ENCODE measurements around the gene TIMM44.
"Not testable (repeated sequence)": the region's sequence is repeated elsewhere in the genome, so short reads cannot be mapped to it uniquely, and the experiment has no call there.

Gene TIMM44

GRCh38 chr19:7919610-7920518, 23.6 kb downstream of the TIMM44 start, which contains the start of gene SNAPC2:
Gene SNAPC2 (plus strand): TSS chr19:7920338. CDS start chr19:7920367, 29 bp downstream.
- Mint-ChIP-seq H3K4me3 (peak within 1 kb of the TSS; percentile 83 to 90 (median 90)), H3K27me3 (ENCODE audit: low read depth) (peaks cover 44% of the 10 kb centered on the region), H3K9me3 (no peaks in the 10 kb centered on the region), H3K36me3 (ENCODE audit: low read depth) (no peaks in the 10 kb centered on the region), H3K27ac (peak within 1 kb of the TSS; percentile 89 to 94 (median 93)), H3K4me1 (peaks cover 20% of the 10 kb centered on the region)
- TF ChIP-seq CTCF (IDR thresholded peaks at IDR 0.05; ENCODE audit: unreplicated experiment in 3 of 3): no peak

DNA sequence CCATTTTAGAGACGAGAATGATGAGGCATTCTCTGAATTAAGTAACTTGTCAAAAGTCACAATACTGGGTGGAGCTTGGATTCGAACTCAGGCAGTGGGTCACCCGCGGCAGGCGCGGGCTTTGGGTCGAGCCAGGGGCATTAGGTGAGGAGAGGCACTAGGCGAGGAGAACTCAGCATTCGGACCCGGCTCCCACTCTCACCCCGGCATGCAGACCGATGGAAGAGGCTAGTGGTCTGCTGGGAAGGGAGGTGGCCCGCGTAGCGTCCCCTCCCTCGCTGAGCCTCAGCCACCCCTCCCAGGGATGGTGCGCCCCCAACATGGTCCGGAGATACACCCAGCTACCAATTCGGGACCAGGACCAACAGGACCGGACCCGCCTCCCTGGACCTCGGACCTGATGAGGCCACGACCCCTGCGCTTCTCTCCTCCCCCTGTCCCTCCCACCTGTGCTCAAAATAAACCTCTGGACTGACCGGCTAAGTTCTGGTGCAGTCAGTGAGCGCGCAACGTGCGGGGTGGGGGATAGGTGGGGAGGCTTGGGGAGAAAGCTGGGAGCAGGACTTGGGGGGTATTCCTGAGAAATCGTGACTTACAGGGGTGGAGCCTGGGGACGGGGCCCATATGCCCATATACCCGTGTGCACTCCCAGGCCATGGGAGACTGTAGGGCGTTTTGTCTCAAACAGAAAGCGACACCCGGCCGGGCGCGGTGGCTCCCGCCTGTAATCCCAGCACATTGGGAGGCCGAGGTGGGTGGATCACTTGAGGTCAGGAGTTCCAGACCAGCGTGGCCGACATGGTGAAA, 24.6 kb downstream of the TIMM44 start:
- H3K27ac Mint-ChIP-seq: no peak overlapping the region
- peak overlapping the region; percentile 83 to 90 (median 90) for H3K4me3 Mint-ChIP-seq
- no peaks in the 10 kb centered on the region for H3K9me3 Mint-ChIP-seq
- peaks cover 20% of the 10 kb centered on the region for H3K4me1 Mint-ChIP-seq
- no peaks in the 10 kb centered on the region for H3K36me3 Mint-ChIP-seq (ENCODE audit: low read depth)
- TF ChIP-seq CTCF (IDR thresholded peaks at IDR 0.05; ENCODE audit: unreplicated experiment in 3 of 3): no peak
- peaks cover 55% of the 10 kb centered on the region for H3K27me3 Mint-ChIP-seq (ENCODE audit: low read depth)

DNA sequence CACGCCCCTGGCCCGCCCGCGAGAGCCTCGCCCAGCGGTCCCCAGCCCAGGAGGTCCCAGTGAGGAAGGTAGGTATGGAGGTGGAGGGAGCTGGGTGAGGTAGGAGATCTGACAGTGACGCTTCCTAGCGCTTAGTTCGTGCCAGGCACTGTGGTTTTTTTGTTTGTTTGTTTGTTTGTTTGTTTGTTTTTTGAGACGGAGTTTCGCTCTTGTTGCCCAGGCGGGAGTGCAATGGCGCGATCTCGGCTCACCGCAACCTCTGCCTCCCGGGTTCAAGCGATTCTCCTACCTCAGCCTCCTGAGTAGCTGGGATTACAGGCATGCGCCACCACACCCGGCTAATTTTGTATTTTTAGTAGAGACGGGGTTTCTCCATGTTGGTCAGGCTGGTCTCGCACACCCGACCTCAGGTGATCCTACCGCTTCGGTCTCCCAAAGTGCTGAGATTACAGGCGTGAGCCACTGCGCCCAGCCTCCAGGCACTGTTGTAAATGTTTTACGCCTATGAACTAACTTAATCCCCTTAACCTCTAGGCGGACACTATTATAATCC, 25.3 kb downstream of the TIMM44 start:
- H3K27ac Mint-ChIP-seq; H3K36me3 Mint-ChIP-seq (ENCODE audit: low read depth); H3K9me3 Mint-ChIP-seq: not testable (repeated sequence)
- Mint-ChIP-seq H3K4me3 (peak overlapping the region; percentile 63 to 72 (median 66)), H3K4me1 (peaks cover 20% of the 10 kb centered on the region), H3K27me3 (ENCODE audit: low read depth) (peaks cover 59% of the 10 kb centered on the region)
- TF ChIP-seq CTCF (IDR thresholded peaks at IDR 0.05; ENCODE audit: unreplicated experiment in 3 of 3): peak in 2 of 3 experiments; percentile 1 to 7

DNA sequence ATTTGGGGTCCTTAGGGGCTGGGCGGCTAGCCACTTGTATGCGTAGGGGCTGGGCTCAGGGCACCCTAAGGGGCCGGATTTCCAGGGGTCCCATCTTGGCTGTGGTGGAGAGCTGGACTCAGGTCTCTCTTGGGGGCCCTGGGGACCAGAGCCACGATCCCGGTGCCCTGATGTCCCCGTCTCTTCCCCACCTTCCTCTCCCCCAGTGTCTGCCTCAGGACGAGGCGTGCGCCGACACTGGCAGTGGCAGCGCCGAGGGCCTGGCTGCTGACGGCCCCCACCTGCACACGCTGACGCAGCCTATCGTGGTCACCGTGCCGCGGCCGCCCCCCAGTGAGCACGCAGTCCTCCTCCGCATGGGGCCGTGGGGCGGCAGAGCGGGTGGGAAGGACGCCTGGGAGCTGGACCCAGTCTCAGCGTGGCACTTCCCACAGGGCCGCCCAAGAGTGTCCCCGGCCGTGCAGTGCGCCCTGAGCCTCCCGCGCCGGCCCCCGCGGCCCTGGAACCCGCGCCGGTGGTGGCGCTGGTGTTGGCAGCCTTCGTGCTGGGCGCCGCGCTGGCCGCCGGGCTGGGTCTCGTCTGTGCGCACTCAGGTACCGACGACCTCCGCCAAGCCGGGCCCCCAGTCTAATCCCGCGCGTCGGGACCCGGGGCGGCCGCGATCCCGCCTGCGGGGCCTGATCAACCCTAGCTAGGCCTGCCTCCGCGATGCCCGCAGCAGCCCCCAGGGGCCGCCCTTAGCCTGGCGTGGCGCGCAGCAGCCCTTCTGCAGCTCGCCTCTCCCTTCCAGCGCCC, 26.0 kb downstream of the TIMM44 start:
- TF ChIP-seq CTCF (IDR thresholded peaks at IDR 0.05; ENCODE audit: unreplicated experiment in 3 of 3): peak; percentile 63 to 67 (median 65)

DNA sequence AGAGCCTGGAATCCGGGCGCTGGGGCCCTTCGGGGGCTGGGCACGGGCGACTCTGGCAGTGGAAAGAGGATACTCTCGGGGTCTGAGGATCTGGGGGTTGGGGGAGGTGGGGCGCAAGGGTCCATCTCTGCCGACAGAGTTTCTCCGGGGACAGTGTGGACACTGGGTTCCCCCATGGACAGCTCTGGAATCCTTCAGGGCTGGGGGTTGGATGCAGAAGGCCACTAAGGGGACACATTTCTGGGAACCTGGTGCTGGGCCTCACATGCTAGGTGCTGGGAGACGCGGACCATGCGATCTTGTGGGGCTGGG, 26.6 kb downstream of the TIMM44 start:
- no peak overlapping the region for H3K27ac Mint-ChIP-seq
- TF ChIP-seq CTCF (IDR thresholded peaks at IDR 0.05; ENCODE audit: unreplicated experiment in 3 of 3): no peak
- H3K9me3 Mint-ChIP-seq: no peaks in the 10 kb centered on the region
- peaks cover 59% of the 10 kb centered on the region for H3K27me3 Mint-ChIP-seq (ENCODE audit: low read depth)
- peaks cover 20% of the 10 kb centered on the region for H3K4me1 Mint-ChIP-seq
- peak overlapping the region; percentile 78 to 82 (median 80) for H3K4me3 Mint-ChIP-seq
- H3K36me3 Mint-ChIP-seq (ENCODE audit: low read depth): peaks cover 8% of the 10 kb centered on the region

More for the DNA sequence above, 26.0 kb downstream of the TIMM44 start:
- no peaks in the 10 kb centered on the region for H3K9me3 Mint-ChIP-seq
- peaks cover 20% of the 10 kb centered on the region for H3K4me1 Mint-ChIP-seq
- peaks cover 5% of the 10 kb centered on the region for H3K36me3 Mint-ChIP-seq (ENCODE audit: low read depth)
- no peak overlapping the region for H3K27ac Mint-ChIP-seq
- peak overlapping the region; percentile 78 to 82 (median 80) for H3K4me3 Mint-ChIP-seq
- peaks cover 59% of the 10 kb centered on the region for H3K27me3 Mint-ChIP-seq (ENCODE audit: low read depth)

Measured in nephron (organoid).